Esophagus (tissue), 2 donors: ENCODE results near the gene SERPINB13. TPM values are rescaled to one million over a fixed set of nuclear protein-coding genes. Genes with fewer than 3 reads are reported as not detected.
A peak's percentile ranks its signal among the peaks of the same experiment; 100 is the strongest.

Experiments used
- H3K27ac ChIP-seq, 2 donors: one replicate each; pipeline ENCODE4 v1.5.1; 2013; ENCODE audit warnings: low read depth in 2 of 2, mild to moderate bottlenecking in 2 of 2, inconsistent platforms in 1 of 2, low read length in 1 of 2, moderate library complexity in 1 of 2
- H3K27me3 ChIP-seq, 2 donors: one replicate each; pipeline ENCODE4 v1.6.1; 2013; ENCODE audit warnings: low read length in 2 of 2, control low read depth in 1 of 2, mild to moderate bottlenecking in 1 of 2; ENCODE audit not compliant: insufficient read depth in 2 of 2, control insufficient read depth in 1 of 2
- H3K36me3 ChIP-seq, 2 donors: one replicate each; pipeline ENCODE4 v1.6.1; 2013; ENCODE audit warnings: low read length in 1 of 2; ENCODE audit not compliant: control insufficient read depth in 2 of 2, insufficient read depth in 2 of 2
- H3K4me1 ChIP-seq, 2 donors: one replicate each; pipeline ENCODE4 v1.6.1; 2013; ENCODE audit warnings: low read length in 1 of 2; ENCODE audit not compliant: control insufficient read depth in 2 of 2, insufficient read depth in 2 of 2
- H3K4me3 ChIP-seq, 2 donors: one replicate each; pipeline ENCODE4 v1.5.1; 2013; ENCODE audit warnings: low read length in 2 of 2, mild to moderate bottlenecking in 2 of 2, low read depth in 1 of 2, moderate library complexity in 1 of 2
- H3K9me3 ChIP-seq, 2 donors: one replicate each; pipeline ENCODE4 v1.6.1; 2013; ENCODE audit warnings: mild to moderate bottlenecking in 2 of 2, low read depth in 1 of 2, low read length in 1 of 2, moderate library complexity in 1 of 2; ENCODE audit not compliant: control insufficient read depth in 2 of 2, insufficient read depth in 1 of 2
- WGBS, 2 donors: extraction: QIAGEN DNeasy Blood & Tissue Kit; methylation state at CpG; one replicate each; pipeline ENCODE4 v1.1.7; 2013; 5-methylcytosine and 5-hydroxymethylcytosine counted together
- polyA plus RNA-seq, 2 donors: library from polyadenylated mRNA; stranded (reverse); fragments of 200-250 nt; gene quantifications; one replicate each; pipeline ENCODE4 v1.2.3, GENCODE V29; 2013
- donor health status: healthy with polysubstance abuse.
- donor health status: Bipolar disorder and iron deficiency.

The SERPINB13 gene
- polyA plus RNA-seq, 2 donors = 228 to 233 TPM

GRCh38 chr18:63579616-63580015, 7.5 kb upstream of the SERPINB13 start:
- no peaks in the 10 kb centered on the region for H3K4me1 ChIP-seq
- no peak overlapping the region for H3K4me3 ChIP-seq
- 36 to 50% methylated on average over 2 of the region's 2 CpGs for WGBS, 2 donors
- no peaks in the 10 kb centered on the region for H3K27me3 ChIP-seq
- H3K36me3 ChIP-seq = no peaks in the 10 kb centered on the region
- no peaks in the 10 kb centered on the region for H3K9me3 ChIP-seq
- no peak overlapping the region for H3K27ac ChIP-seq

GRCh38 chr18:63585988-63586387, 1.2 kb upstream of the SERPINB13 start:
- H3K27me3 ChIP-seq = no peaks in the 10 kb centered on the region
- WGBS, 2 donors = 61 to 71% methylated on average over 4 of the region's 4 CpGs
- H3K27ac ChIP-seq = peak overlapping the region; percentile 91 to 95
- H3K4me3 ChIP-seq = no peak overlapping the region
- no peaks in the 10 kb centered on the region for H3K36me3 ChIP-seq
- peaks cover 0 to 5% of the 10 kb centered on the region in 2 donors for H3K4me1 ChIP-seq
- no peaks in the 10 kb centered on the region for H3K9me3 ChIP-seq

GRCh38 chr18:63586431-63586830, 712 bp upstream of the SERPINB13 start:
- peak overlapping the region in 1 of 2 donors; percentile 67 for H3K4me3 ChIP-seq
- peak overlapping the region in 1 of 2 donors; percentile 91 for H3K27ac ChIP-seq
- no peaks in the 10 kb centered on the region for H3K36me3 ChIP-seq
- H3K4me1 ChIP-seq = peaks cover 0 to 5% of the 10 kb centered on the region in 2 donors
- WGBS, 2 donors = 34 to 43% methylated on average over 4 of the region's 4 CpGs
- no peaks in the 10 kb centered on the region for H3K9me3 ChIP-seq
- H3K27me3 ChIP-seq = no peaks in the 10 kb centered on the region

- Histone ChIP-seq H3K36me3 (peaks cover 0 to 5% of the 10 kb centered on the region in 2 donors), H3K9me3 (no peaks in the 10 kb centered on the region), H3K4me1 (peaks cover 0 to 5% of the 10 kb centered on the region in 2 donors), H3K27me3 (no peaks in the 10 kb centered on the region), H3K27ac (peak overlapping the region; percentile 77 to 95), H3K4me3 (peak overlapping the region; percentile 48 to 67)
- WGBS, 2 donors = 46 to 56% methylated on average over 5 of the region's 5 CpGs
Observed at GRCh38 chr18:63588909-63589308, 1.8 kb downstream of the SERPINB13 start.

GRCh38 chr18:63590373-63590772, 3.2 kb downstream of the SERPINB13 start:
- H3K27ac ChIP-seq = peak overlapping the region in 1 of 2 donors; percentile 60
- no peaks in the 10 kb centered on the region for H3K9me3 ChIP-seq
- no peaks in the 10 kb centered on the region for H3K27me3 ChIP-seq
- H3K36me3 ChIP-seq = peaks cover 0 to 7% of the 10 kb centered on the region in 2 donors
- H3K4me3 ChIP-seq = no peak overlapping the region
- H3K4me1 ChIP-seq = peaks cover 0 to 5% of the 10 kb centered on the region in 2 donors
- WGBS, 2 donors = 72 to 79% methylated on average over 2 of the region's 2 CpGs

GRCh38 chr18:63590966-63591695, 4.0 kb downstream of the SERPINB13 start:
- Histone ChIP-seq H3K4me1 (no peaks in the 10 kb centered on the region), H3K9me3 (no peaks in the 10 kb centered on the region), H3K36me3 (peaks cover 0 to 7% of the 10 kb centered on the region in 2 donors), H3K4me3 (no peak overlapping the region), H3K27ac (no peak overlapping the region), H3K27me3 (no peaks in the 10 kb centered on the region)
- WGBS, 2 donors = 71 to 81% methylated on average over 3 of the region's 3 CpGs

GRCh38 chr18:63591725-63592124, 4.6 kb downstream of the SERPINB13 start:
- H3K36me3 ChIP-seq = peaks cover 0 to 7% of the 10 kb centered on the region in 2 donors
- no peak overlapping the region for H3K27ac ChIP-seq
- 66 to 77% methylated on average over 3 of the region's 3 CpGs for WGBS, 2 donors
- no peaks in the 10 kb centered on the region for H3K4me1 ChIP-seq
- no peak overlapping the region for H3K4me3 ChIP-seq
- no peaks in the 10 kb centered on the region for H3K27me3 ChIP-seq
- H3K9me3 ChIP-seq = no peaks in the 10 kb centered on the region

- H3K4me1 ChIP-seq = no peaks in the 10 kb centered on the region
- H3K27me3 ChIP-seq = no peaks in the 10 kb centered on the region
- H3K27ac ChIP-seq = no peak overlapping the region
- H3K36me3 ChIP-seq = peaks cover 0 to 10% of the 10 kb centered on the region in 2 donors
- no peaks in the 10 kb centered on the region for H3K9me3 ChIP-seq
- no peak overlapping the region for H3K4me3 ChIP-seq
- 43 to 49% methylated on average over 1 of the region's 1 CpG for WGBS, 2 donors
Observed at GRCh38 chr18:63592471-63592870, 5.3 kb downstream of the SERPINB13 start.

GRCh38 chr18:63596964-63597363, 9.8 kb downstream of the SERPINB13 start:
- Histone ChIP-seq H3K36me3 (peaks cover 0 to 10% of the 10 kb centered on the region in 2 donors), H3K4me3 (no peak overlapping the region), H3K27ac (no peak overlapping the region), H3K9me3 (no peaks in the 10 kb centered on the region), H3K27me3 (no peaks in the 10 kb centered on the region), H3K4me1 (no peaks in the 10 kb centered on the region)
- WGBS, 2 donors = 77 to 78% methylated on average over 14 of the region's 14 CpGs

GRCh38 chr18:63603355-63603754, 16.2 kb downstream of the SERPINB13 start:
- Histone ChIP-seq H3K27ac (no peak overlapping the region), H3K27me3 (no peaks in the 10 kb centered on the region), H3K36me3 (no peaks in the 10 kb centered on the region), H3K9me3 (no peaks in the 10 kb centered on the region), H3K4me1 (no peaks in the 10 kb centered on the region), H3K4me3 (no peak overlapping the region)
- 40 to 60% methylated on average over 1 of the region's 1 CpG for WGBS, 2 donors
